Liver (tissue), 9 donors: Measurements from ENCODE around the gene INPPL1. TPM values are rescaled to one million over a fixed set of nuclear protein-coding genes. Genes with fewer than 3 reads are reported as not detected.

Experiments
- DNase-seq: peaks from one replicate; pipeline ENCODE4 v3.0.0-alpha.2; 2017; ENCODE audit warnings: low spot score
- H3K27ac ChIP-seq, 2 donors: one replicate each; pipeline ENCODE4 v1.7.0; 2013; ENCODE audit warnings: inconsistent platforms in 2 of 2, low read length in 2 of 2, control low read depth in 1 of 2, low read depth in 1 of 2, mild to moderate bottlenecking in 1 of 2
- H3K27me3 ChIP-seq, 4 donors: one replicate each; pipeline versions ENCODE4 v1.6.1 to v1.7.0; 2013; ENCODE audit warnings: low read length in 3 of 4, inconsistent platforms in 1 of 4, mild to moderate bottlenecking in 1 of 4, moderate library complexity in 1 of 4; ENCODE audit not compliant: control insufficient read depth in 4 of 4, insufficient read depth in 4 of 4
- H3K36me3 ChIP-seq, 4 donors: one replicate each; pipeline versions ENCODE4 v1.6.1 to v1.7.0; 2013; ENCODE audit warnings: low read length in 3 of 4, mild to moderate bottlenecking in 3 of 4, low read depth in 1 of 4, moderate library complexity in 1 of 4; ENCODE audit not compliant: control insufficient read depth in 4 of 4, insufficient read depth in 3 of 4
- H3K4me1 ChIP-seq, 4 donors: one replicate each; pipeline versions ENCODE4 v1.6.1 to v1.7.0; 2013; ENCODE audit warnings: low read length in 3 of 4, mild to moderate bottlenecking in 3 of 4, moderate library complexity in 1 of 4; ENCODE audit not compliant: control insufficient read depth in 4 of 4, insufficient read depth in 4 of 4
- H3K4me3 ChIP-seq, 3 donors: one replicate each; pipeline versions ENCODE4 v1.6.1 to v1.7.0; 2013; ENCODE audit warnings: low read length in 3 of 3, control low read depth in 1 of 3, low read depth in 1 of 3, mild to moderate bottlenecking in 1 of 3
- H3K9ac ChIP-seq, 2 donors: one replicate each; pipeline ENCODE4 v1.7.0; 2013; ENCODE audit warnings: low read length in 2 of 2, mild to moderate bottlenecking in 2 of 2, moderate library complexity in 2 of 2, control low read depth in 1 of 2, low read depth in 1 of 2
- H3K9me3 ChIP-seq, 4 donors: one replicate each; pipeline versions ENCODE4 v1.6.1 to v1.7.0; 2013; ENCODE audit warnings: low read length in 3 of 4; ENCODE audit not compliant: control insufficient read depth in 4 of 4
- CTCF ChIP-seq: fragments of 150-350 bp; IDR thresholded peaks from 2 replicates; pipeline ENCODE4 v1.5.1; 2017; ENCODE audit warnings: improper control_type of control experiment, low read depth, low read length; ENCODE audit not compliant: missing input control
- EGR1 ChIP-seq, 2 donors: IDR thresholded peaks; 2 replicates each; pipeline ENCODE4 v1.6.1; 2016 to 2018; ENCODE audit warnings: antibody characterized with exemption in 2 of 2, low read depth in 2 of 2
- FOXA1 ChIP-seq: IDR thresholded peaks from 2 replicates; pipeline ENCODE4 v1.6.1; 2016; ENCODE audit warnings: antibody characterized with exemption
- FOXA2 ChIP-seq: IDR thresholded peaks from 2 replicates; pipeline ENCODE4 v1.6.1; 2016; ENCODE audit warnings: antibody characterized with exemption
- GABPA ChIP-seq, 2 donors: IDR thresholded peaks in 1 of 2; conservative IDR thresholded peaks in 1 of 2; 2 replicates each; pipeline ENCODE4 v1.6.1; 2016; ENCODE audit warnings: antibody characterized with exemption in 2 of 2, mild to moderate bottlenecking in 1 of 2, moderate library complexity in 1 of 2
- HNF4A ChIP-seq, 2 donors: conservative IDR thresholded peaks; 2 replicates each; pipeline ENCODE4 v1.6.1; 2016; ENCODE audit warnings: antibody characterized with exemption in 2 of 2, mild to moderate bottlenecking in 2 of 2
- HNF4G ChIP-seq: IDR thresholded peaks from 2 replicates; pipeline ENCODE4 v1.6.1; 2016; ENCODE audit warnings: antibody characterized with exemption
- JUND ChIP-seq, 2 donors: IDR thresholded peaks; 2 replicates each; pipeline ENCODE4 v1.6.1; 2016; ENCODE audit warnings: antibody characterized with exemption in 2 of 2
- MAX ChIP-seq: IDR thresholded peaks from 2 replicates; pipeline ENCODE4 v1.6.1; 2016; ENCODE audit warnings: antibody characterized with exemption
- NR2F2 ChIP-seq: IDR thresholded peaks from 2 replicates; pipeline ENCODE4 v1.6.1; 2016; ENCODE audit warnings: antibody characterized with exemption
- RAD21 ChIP-seq, 2 donors: IDR thresholded peaks; 2 replicates each; pipeline ENCODE4 v1.6.1; 2016; ENCODE audit warnings: antibody characterized with exemption in 2 of 2, mild to moderate bottlenecking in 2 of 2
- REST ChIP-seq: IDR thresholded peaks from 2 replicates; pipeline ENCODE4 v1.6.1; 2016; ENCODE audit warnings: antibody characterized with exemption, mild to moderate bottlenecking
- RXRA ChIP-seq, 2 donors: IDR thresholded peaks; 2 replicates each; pipeline ENCODE4 v1.6.1; 2017 to 2018; ENCODE audit warnings: antibody characterized with exemption in 2 of 2, mild to moderate bottlenecking in 1 of 2
- SP1 ChIP-seq: IDR thresholded peaks from 2 replicates; pipeline ENCODE4 v1.6.1; 2018; ENCODE audit warnings: antibody characterized with exemption, mild to moderate bottlenecking
- TAF1 ChIP-seq: conservative IDR thresholded peaks from 2 replicates; pipeline ENCODE4 v1.6.1; 2016; ENCODE audit warnings: antibody characterized with exemption, mild to moderate bottlenecking
- YY1 ChIP-seq: IDR thresholded peaks from 2 replicates; pipeline ENCODE4 v1.6.1; 2016; ENCODE audit warnings: antibody characterized with exemption, mild to moderate bottlenecking
- ZBTB33 ChIP-seq: IDR thresholded peaks from 2 replicates; pipeline ENCODE4 v1.6.1; 2016; ENCODE audit warnings: antibody characterized with exemption
- WGBS: extraction: QIAGEN DNeasy Blood & Tissue Kit; methylation state at CpG from one replicate; pipeline ENCODE4 v1.1.7; 2013; 5-methylcytosine and 5-hydroxymethylcytosine counted together
- polyA plus RNA-seq, 2 donors: library from polyadenylated mRNA; stranded (reverse) in 1 of 2; unstranded in 1 of 2; fragments of 200-250 nt in 1 of 2; fragments of >200 nt in 1 of 2; fragmentation: Nextera tagmentation in 1 of 2; extraction: Ambion mirVana in 1 of 2; gene quantifications; one replicate each; pipeline versions ENCODE4 v1.2.1 to v1.2.3, GENCODE V29; 2013 to 2015
- total RNA-seq, 2 donors: library from RNA; depleted of rRNA; stranded (reverse); fragments of >200 nt; gene quantifications; one replicate each; pipeline ENCODE4 v1.2.3, GENCODE V29; 2014
- TF ChIP-seq, protein P1 (sequence below): IDR thresholded peaks from 2 replicates; pipeline ENCODE4 v1.6.1; 2016; ENCODE audit warnings: antibody characterized with exemption
- donor health status: healthy.
- donor health status: healthy.
- donor health status: healthy.
- donor health status: healthy.
- donor health status: healthy.

The INPPL1 gene
- total and polyA plus RNA-seq, 4 donors = 7.2 to 29.0 (median 17.1) TPM

DNA sequence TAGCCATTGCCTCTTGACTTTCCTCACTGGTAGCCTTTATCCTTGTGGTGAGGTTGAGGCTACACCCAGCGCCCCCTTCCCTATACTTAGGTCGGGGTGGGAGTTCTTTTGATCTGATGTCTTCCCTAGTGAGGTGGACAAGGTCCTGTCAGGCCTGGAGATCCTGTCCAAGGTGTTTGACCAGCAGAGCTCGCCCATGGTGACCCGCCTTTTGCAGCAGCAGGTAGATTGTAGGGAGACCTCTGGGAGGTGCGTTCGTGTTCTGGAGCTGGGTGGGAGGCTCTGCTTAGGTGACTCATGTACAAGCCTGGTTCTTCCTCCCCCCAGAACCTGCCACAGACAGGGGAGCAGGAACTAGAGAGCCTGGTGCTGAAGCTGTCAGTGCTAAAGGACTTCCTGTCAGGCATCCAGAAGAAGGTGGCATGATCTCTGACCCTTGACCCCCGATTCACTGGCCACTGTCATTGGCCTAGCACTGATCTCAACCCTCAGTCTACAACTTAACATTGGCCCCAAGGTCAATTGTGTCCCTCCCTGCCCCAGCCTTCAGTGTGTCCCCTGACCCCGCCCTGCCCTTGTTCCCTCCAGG, 4.9 kb downstream of the INPPL1 start (continued):
- no peak for TF ChIP-seq FOXA1
- no peak for TF ChIP-seq REST
- TF ChIP-seq TAF1 = no peak
- TF ChIP-seq, protein P1, sequence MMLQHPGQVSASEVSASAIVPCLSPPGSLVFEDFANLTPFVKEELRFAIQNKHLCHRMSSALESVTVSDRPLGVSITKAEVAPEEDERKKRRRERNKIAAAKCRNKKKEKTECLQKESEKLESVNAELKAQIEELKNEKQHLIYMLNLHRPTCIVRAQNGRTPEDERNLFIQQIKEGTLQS = no peak
- TF ChIP-seq RAD21 (IDR thresholded peaks at IDR 0.05) = no peak
- no peak for TF ChIP-seq JUND (IDR thresholded peaks at IDR 0.05)
- no peak for TF ChIP-seq NR2F2

DNA sequence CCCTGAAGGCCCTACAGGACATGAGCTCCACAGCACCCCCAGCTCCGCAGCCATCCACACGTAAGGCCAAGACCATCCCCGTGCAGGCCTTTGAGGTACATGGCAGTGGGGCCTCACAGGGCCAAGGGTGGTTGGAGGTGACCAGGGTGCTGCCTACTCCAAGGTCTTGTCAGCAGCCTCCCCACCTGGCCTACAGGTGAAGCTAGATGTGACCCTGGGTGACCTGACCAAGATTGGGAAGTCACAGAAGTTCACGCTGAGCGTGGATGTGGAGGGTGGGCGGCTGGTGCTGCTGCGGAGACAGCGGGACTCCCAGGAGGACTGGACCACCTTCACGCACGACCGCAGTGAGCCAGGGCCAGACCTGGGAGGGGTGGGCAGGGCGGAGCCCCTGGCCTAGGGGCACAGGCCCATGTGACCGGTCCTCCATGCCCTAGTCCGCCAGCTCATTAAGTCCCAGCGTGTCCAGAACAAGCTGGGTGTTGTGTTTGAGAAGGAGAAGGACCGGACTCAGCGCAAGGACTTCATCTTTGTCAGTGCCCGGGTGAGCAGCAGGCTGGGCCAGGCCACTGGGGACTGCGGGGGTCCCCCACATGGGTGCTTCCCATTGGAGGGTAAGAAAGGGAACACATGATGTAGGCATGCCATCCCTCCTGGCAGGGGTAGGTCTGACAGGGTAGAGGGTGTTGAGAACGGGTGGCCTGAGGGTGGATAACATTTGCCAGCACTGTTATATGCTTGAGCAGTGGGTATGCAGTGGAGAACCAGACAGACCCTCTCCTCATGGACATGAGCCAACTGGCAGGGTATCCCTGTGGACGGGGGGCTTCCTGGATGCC, 5.6 kb downstream of the INPPL1 start:
- no peak overlapping the region for H3K9ac ChIP-seq
- DNase-seq = no peak
- TF ChIP-seq RAD21 (IDR thresholded peaks at IDR 0.05) = no peak
- TF ChIP-seq FOXA1 = no peak
- TF ChIP-seq GABPA (IDR thresholded peaks at IDR 0.05 in 1 of 2, conservative IDR thresholded peaks at IDR 0.05 in 1 of 2) = no peak
- TF ChIP-seq YY1 = no peak
- no peak for TF ChIP-seq HNF4A (conservative IDR thresholded peaks at IDR 0.05)
- no peak for TF ChIP-seq FOXA2
- TF ChIP-seq NR2F2 = no peak
- TF ChIP-seq ZBTB33 = no peak
- TF ChIP-seq HNF4G = no peak
- TF ChIP-seq JUND (IDR thresholded peaks at IDR 0.05) = no peak
- TF ChIP-seq CTCF = no peak
- TF ChIP-seq TAF1 = no peak
- no peak for TF ChIP-seq MAX
- TF ChIP-seq, protein P1 = no peak
- TF ChIP-seq RXRA (IDR thresholded peaks at IDR 0.05) = no peak
- TF ChIP-seq REST = no peak
- TF ChIP-seq EGR1 (IDR thresholded peaks at IDR 0.05; ENCODE audit: low read depth in 2 of 2) = no peak
- no peak for TF ChIP-seq SP1
- H3K4me3 ChIP-seq = no peak overlapping the region
- H3K4me1 ChIP-seq = peaks cover 0 to 7% (median 3%) of the 10 kb centered on the region in 4 donors
- WGBS = 97% methylated on average over 21 of the region's 21 CpGs
- no peak overlapping the region for H3K27ac ChIP-seq
- no peaks in the 10 kb centered on the region for H3K9me3 ChIP-seq
- peaks cover 22 to 69% (median 39%) of the 10 kb centered on the region in 4 donors for H3K36me3 ChIP-seq
- H3K27me3 ChIP-seq = no peaks in the 10 kb centered on the region
